ENCODE results near the gene AOX1.
A peak's percentile ranks its signal among the peaks of the same experiment; 100 is the strongest.
"Not testable (repeated sequence)": the region's sequence is repeated elsewhere in the genome, so short reads cannot be mapped to it uniquely, and the experiment has no call there.

AOX1 gene

DNA sequence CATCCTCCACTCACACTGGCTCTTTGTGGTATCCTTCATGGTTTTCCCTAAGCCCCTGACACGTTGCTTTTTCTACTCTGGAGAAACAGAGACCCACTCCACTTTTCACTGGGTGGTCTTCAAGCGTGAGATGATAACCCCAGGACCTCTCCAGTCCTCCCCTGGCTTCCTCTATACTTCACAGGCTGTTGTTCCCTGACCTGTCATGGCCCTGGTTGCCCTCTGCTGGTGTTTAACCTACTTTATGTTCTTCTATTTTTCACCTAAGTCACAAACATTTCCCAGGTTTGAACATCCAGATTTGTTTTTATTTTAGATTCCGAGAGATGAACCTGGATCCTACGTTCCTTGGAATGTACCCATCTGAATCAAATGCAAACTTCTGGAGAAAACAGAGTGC lies 84.5 kb downstream of the AOX1 start:
- no peak for DNase-seq

DNA sequence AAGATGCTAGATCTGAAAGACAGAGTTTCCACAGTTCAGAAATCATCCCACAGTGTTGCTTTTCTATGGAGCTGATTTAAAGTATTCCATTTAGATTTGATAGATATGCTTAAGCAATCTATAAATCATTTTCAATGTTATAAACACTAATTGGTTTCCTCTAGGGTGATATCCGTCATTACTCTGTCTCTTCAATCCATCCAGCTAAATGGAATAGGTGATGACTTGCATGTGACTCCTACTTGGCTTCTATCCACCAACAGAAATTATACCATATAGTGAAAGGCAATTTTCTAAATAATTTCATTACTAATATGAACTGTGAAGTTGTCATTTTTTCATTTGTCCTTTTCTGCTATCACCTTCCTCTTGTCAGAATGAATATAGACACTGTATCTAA lies 84.9 kb downstream of the AOX1 start:
- DNase-seq: no peak

DNA sequence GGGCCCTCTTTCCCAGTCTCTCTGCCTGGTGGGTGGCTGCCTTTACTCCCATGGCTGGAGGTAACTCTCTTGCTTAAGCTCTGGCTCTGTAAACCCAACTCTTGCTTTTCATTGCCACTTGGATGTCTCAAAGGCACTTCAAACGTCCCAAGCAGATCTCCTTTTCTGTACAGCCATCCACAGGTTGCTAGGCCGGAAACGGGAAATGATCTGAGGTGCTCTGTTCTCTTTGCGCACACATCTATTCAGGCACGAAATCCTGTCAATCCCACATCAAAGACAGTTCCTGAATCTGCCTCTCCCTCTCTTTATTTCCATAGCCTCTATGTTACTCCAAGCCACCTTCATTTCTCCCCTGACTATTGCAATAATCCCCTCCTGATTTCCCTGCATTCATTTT lies 87.4 kb downstream of the AOX1 start:
- DNase-seq: no peak

DNA sequence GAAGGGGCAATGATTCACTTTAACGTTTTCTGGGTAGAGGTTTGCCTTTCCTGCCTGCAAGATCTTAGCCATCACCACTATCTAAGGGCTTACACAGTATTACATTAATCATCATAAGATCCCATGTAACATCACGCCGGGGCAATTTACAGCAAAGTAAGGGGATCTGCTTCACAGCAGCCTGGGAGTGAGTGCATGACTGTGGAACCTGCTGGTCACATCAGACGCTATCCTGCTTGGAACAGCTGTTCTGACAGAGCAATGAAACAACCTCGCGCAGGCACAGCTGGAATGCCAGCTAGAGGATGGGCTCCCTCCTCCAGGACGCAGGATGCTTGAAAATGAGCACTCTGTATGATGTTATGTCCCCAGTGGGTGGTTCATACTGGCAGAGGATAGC lies 89.0 kb downstream of the AOX1 start:
- no peak for DNase-seq

DNA sequence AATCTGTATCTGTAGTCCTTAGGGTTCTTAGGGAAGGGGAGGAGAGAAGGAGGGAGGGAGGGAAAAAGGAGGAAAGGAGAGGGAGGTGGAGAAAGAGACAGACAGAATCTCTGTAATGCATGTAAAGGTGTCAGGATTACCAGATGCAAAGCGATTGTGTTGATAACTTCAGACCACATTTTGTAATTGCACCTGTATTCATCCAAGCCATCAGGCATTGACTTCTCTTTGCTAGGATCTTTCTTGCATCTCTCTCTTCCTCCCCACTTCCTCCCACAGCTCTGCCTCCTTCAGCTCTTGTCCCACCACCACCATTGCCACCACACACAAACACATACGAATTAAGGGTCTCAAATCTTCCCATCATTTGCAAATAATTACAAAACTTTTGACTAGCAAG lies 91.4 kb downstream of the AOX1 start:
- DNase-seq: no peak

DNA sequence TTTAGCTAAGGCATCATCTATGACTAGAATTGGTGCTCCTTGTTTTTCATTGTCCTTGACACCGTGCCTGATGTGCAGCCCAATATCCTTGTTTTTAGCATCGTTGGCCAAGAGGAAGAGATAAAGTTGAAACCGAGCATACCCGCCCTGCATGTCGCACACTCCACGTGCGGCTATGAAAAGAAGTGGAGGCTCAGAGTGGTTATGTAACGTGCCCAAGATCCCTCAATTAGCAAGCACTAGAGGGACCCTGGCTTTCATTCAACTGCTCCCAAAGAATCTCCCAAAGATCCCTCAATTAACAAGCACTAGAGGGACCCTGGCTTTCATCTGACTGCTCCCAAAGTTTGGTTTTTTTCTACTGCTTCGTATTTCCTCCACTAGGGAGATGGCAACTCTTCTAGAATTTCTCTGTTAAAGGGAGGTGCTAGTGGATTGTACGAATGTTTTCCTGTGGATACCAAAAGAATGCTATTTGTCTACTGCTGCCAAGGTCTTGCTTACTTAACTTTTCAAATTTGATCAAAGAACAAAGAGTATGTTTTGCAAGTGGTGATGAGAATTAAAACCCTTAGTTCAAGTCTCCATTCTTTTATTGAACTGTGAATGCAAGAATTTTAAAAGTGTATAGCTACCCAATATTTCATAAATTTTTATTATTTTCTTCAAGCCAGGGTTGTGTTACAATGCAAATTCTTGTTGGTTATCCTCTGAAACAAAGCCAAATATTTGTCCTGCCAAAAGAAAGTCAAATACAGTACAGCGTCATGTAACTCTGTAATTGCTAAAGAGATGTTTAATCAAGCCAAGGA lies 92.1 kb downstream of the AOX1 start:
- no peak for DNase-seq

DNA sequence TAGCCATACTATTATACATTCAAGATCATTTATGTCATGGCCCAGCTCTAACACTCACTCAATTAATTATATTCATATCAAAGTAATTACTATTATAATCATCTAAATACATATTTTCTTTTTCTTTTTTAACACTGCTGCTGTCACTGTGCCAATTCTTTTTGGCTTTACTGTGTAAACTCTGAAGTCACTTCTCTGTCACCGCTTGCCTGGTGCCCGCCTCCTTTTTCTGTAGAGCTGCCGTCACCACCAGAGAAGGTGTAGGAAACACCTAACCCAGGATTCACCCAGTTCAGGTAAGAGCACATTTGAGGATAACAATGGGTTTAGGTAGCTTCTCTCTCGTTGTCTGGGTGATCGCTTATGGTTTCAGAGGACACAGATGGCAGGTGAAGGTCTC lies 93.3 kb downstream of the AOX1 start:
- DNase-seq: no peak

DNA sequence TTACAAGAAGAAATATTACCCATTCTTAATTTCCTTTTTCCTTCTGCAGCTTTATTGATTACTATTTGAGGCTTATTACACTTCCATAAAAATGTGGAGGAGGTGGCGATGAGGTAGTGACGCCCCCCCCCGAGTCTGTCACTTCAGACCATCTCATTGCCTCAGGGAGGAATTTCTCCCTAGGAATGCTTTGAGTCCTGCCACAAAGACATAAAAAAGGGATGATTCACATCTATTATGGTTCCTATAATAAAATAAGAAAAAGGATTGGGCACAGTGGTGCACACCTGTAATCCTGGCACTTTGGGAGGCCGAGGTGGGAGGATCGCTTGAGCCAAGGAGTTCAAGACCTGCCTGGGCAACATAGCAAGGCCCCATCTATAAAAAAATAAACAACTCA lies 93.7 kb downstream of the AOX1 start:
- DNase-seq: no peak

DNA sequence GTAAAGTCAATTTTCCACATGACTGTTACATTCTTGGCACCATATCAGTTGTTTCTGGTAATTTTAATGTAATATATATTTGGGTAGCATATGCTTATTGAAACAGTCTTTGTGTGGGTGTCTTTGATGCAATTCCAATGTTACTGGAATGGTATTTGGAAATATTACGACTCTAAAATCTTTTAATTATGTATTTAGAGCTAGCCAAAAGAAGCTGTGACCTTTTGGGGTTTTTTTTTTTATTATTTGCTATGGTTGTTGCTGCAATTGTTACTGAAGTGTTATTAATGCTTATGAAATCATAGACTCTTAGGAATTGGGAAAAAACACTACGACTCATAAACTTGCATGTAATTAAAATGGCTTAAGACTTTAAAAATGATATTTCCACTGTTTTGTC lies 95.9 kb downstream of the AOX1 start:
- DNase-seq: no peak

DNA sequence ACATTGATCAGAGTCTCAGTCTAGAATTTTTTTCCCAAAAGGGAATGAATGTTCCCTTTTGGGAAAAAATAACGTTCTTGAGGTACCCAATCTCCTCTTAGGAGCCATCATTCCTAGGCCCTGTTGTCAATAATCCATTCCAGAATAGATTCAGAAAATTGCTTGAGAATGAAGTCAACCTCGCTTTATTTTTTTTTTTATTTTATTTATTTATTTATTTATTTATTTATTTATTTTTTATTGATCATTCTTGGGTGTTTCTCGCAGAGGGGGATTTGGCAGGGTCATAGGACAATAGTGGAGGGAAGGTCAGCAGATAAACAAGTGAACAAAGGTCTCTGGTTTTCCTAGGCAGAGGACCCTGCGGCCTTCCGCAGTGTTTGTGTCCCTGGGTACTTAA lies 96.6 kb downstream of the AOX1 start:
- not testable (repeated sequence) for DNase-seq

DNA sequence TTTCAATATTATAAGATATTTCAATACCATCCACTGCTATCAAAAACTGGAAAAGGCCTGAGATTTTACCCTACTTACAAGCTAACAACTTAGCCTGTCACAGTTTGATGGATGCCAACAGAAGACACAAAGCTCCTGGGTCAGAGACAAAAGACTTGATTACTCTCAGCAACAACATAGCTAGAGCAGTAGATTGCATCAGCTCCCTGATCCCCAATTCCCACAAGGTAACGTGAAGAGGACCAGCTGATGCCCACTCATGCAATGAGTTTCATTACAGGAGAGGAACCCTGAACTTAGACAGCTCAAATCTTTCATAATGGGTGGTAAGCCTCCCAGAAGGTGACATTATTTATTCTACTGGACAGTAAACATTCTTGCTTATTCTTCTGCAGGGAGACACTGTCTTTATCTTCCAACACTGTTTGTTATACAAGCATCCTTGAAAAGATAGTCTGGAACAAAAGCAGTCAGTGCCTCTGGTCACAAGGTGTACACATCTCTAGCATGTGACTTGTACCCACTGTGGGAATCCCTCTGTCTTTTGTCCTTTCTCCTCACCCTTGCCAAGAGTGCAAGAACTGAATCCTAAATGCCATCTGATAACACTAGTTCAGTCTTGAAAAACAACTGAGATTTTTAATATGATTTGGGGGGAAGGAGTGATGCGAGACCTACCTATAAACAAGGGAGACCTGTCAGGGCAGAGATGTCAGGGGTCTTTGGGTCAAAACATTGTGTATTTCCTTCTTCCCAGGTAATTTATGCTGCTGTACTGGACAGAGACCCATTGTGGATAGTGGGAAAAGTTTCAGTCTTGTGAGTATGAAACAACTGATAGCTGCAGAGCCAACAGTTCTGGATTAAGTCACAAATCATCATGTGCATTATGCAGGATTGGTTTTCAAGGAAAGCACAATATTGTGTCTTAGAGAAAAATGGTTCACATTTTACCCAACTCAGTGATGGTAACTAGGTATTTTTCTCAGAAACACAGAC lies 102.4 kb downstream of the AOX1 start:
- DNase-seq: no peak

DNA sequence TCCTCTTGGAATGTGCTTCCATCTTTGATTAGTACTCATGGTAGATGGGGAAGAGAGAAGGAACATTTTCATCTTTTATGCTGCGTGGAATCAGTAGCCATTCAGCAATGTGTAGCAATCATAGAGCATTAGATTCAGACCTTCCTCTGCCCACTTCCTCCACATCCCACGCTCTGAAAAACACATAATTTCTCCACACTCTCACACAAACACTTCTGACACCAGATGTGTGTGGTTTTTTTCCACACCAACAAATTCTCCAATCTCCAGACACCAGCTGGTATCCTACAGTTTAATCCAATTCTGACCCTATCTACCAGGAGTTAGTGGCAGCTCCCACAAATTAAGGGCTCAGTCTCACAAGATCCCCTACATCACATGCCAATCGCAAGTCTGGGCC lies 103.3 kb downstream of the AOX1 start:
- DNase-seq: peak; percentile 46

DNA sequence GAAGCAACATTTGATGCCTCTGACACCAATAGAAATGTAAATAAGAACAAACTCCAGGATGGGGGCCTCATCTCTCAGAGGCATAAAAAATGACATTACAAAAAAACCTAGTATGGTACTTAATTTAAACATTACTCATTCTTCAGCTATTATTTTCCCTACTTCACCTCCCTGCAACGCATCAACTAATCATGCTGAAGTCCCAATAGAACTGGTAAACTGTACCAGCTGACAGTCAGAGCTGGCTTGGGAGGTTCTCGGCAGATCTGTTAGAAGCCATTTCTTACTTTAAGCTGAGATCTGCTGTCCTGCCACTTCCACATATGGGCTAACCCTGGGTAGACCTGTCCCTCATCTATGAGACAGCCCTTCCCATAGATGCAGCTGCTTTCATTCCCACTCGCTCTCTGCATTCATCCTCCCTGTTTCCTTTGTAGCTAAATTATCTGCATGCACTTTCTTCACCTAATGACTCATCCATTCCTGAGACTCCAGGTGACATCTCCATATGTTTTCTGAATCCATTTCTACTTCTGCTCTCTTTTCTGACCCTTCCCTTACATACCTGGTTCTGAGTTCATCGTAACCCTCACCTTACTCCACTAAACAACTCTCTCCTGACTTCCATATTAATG lies 108.1 kb downstream of the AOX1 start:
- no peak for DNase-seq

DNA sequence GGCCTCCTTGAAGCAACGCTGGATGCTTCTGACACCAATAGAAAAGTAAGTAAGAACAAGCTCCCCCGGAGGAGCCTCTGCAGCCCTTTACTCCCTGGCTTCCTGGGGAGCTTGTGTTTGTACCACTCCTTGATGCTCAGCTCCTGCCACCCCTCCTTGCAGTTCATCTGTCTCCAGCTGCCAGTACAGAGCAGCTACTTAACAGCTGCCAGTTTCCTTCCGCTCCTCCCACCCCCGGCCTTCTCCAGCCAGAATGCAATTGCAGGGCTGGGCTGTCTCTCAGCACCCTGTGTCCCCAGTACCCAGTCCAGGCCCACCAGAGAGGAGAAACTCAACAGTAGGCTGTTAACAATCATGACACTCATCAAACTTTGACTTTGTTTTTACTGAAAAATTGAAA lies 109.4 kb downstream of the AOX1 start:
- DNase-seq: peak; percentile 89

DNA sequence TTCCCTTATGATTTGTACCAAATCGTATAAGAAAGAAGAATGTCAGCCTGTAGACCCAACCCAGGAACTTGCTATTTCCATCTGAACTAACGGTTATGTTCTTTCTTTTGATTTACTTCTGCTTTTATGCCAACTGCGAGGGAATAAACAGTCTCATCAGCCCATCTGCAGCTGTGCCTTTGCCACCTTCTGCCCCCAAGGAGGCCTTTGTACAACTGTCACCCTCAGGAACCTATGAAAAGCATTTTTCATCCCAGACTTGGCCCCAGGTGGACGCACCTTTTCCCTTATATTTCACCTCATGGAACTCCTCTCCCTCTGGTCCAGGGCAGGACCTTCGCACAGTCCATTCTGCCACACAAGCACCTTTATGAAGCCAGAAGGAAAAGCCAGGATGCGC lies 109.8 kb downstream of the AOX1 start:
- peak; percentile 81 for DNase-seq

DNA sequence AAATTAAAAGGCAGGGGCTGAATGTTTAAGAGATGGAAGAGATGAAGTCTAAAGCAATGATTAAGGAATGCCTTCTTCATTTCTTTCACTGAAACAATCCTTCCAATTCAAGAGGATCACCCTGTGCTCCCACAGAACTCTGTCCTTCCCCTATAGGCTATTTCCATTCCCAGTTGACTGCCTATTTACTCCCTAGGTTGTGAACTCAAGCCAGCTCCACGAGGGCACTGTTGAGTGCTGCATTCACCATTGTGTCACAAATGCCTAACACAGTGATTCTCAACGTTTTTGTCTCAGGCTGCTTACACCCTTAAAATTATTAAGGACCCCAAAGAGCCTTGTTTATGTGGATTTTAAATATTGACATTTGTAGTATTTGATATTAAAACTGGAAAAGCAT lies 112.4 kb downstream of the AOX1 start:
- no peak for DNase-seq

DNA sequence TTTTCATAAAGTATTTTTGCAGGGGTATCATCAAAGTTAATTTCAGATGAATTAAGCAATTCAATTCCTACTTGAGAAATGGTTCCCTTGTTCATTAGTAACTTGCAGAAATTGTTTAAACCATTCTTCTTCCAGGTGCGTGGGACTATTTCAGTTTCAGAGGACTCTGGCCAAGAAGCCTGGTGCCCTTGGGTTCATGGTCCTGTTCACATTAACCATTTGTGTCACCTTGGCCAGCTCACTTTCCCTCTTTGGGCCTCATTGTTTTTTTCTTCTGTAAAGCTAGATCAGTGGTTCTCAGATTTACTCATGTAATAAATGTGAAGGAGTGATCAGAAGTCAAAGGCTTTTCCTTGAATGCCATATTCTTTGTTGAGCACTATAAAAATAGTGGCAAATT lies 113.5 kb downstream of the AOX1 start:
- DNase-seq: no peak

DNA sequence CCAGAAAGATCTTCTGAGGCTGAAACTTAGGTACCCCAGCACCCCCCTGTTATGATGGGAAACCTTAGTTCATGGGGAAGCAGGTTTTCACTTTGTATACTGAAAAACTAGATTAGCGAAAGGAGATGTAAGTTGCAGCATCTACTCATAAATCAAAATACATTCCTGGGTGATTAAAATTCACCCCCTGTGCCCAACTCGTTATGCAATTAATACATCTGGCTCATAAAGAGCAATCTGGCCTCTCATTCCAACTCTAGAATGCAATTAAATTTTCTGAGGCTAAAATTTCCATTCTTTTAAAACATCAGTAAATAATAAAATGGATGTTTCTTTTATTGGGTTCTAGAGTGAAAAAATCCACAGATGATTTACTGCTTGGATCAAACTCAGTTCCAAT lies 115.0 kb downstream of the AOX1 start:
- no peak for DNase-seq

DNA sequence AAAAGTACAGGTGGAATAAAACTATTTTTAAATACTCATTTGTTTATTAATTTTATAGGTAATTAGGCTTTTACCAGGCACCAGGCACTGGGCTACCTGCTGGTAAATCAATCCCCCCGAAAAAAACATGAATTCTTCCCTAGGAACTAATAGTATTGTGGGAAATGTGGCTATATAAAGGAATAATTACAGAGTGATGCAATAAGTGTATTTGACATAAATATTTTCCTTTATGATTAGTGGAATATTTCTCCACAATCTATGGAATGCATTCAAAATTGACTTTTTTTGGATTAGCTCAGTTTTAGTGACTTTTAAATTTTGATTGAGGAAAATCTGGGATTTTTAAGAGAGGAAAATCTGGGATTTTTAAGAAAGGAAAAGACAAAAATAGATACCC lies 116.2 kb downstream of the AOX1 start:
- no peak for DNase-seq

DNA sequence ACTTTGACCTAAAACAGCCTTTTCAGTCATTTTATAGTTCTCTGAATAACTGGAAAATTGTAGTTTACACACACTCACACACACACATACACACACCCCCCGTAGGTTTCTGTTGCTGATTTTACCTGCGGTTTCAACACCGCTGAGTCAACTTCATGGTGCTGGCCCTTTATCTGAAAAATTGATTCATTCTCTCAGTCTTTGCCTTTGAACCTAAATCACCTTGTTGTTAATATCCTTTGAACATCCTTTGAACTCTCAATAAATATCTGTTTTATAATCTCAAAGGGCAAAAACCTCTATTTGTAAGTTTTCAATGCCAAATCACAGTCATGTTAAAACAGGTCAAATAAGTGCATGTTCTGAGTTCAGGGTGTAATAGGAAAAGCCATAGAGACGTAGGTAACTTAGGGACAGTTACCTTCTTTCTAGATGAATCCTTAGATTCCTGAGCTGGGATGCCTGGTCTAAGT lies 116.9 kb downstream of the AOX1 start:
- DNase-seq: no peak

DNA sequence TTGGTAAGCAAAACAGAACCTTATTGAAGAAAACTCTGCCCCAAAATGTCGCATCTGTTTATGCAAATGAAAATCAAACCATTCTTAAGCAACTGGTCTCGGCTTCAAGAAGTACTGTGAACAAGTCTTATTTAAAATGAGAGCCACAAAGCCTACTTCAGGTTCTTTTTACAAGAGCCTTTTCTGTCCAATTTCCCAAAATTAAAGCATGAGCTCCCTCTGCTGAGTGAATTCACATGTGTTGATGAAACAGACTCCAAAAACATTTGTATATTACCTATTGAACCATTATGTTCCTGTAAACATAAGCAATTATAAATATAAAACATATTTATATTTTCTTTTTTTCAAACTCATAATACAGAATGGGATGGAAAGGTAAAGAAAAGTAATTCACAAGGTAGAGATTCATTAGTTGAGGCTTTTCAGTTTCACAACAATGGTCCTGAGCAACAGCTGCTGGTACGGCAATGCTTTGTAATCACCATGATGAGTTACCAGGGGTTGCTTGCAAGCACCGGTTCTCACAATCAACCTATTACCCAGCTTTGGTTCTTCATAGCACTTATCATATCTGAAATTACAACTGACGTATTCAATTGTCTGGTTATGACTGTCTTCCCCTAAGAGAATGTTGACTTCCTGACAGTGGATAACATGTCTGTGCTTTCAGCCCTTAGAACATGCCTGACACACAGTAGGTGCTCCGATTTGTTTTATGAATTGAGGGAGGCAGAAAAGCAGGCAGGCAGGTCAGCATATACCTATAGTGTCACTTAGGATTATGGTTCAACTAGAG lies 117.5 kb downstream of the AOX1 start:
- DNase-seq: peak; percentile 61

DNA sequence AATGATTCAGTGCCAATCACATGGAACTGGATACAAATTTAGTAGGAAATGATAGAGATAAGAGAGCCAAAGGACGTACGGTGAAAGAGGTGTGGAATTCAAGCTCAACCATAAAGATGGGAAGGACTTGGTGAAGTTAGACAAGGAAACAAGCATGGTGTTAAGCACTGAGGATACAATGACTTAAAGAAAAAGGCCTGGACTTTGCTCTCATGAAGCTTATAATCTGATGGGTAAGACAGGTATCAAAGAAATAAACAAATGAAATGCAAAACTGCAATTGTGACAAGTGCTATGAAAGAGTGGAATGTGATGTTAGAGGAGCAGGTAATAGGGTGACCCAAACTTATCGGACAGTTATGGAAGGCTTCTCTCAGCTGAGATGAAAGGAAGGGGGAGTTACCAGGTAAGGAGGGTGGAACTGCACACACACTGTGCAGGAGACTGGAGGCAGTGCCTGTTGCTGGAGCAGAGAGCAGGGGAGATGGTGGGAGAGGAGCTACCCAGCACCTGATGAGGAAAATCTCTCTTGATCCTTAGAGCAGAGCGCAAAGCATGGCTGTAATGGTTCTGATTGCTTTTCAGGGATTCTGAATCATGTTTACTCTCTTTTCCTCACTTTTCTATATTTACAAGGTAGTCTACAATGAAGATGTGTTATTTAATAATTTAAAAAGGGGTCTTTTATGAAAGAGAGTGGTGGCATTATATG lies 118.3 kb downstream of the AOX1 start:
- no peak for DNase-seq

Data from GDM1 (cell line).